Measurements from ENCODE around the gene DGKH.
"Not testable (repeated sequence)": the region's sequence is repeated elsewhere in the genome, so short reads cannot be mapped to it uniquely, and the experiment has no call there.

Gene DGKH

DNA sequence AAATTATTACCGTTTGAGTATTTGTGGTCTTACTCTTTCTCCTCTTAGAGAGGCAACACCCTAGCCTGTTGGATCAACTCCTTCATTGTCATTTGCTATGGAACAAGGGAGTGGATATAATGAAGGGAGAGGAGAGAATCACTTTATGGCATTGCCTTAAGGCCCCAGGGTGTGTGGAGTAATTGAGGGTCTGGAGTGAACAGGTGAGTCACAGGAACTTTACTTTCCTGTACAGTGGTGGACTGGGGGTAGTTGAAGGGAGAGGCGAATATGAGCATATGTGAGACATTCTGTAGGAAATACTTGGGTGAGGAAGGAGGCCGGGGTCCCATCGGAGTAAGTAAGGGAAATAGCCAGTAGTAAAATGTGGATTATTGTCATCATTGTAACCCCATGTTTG is 17.0 kb downstream of the DGKH start:
- H3K9me3 ChIP-seq (ENCODE audit: low read length): no peaks in the 10 kb centered on the region
- no peaks in the 10 kb centered on the region for H3K27me3 ChIP-seq (ENCODE audit: insufficient read depth, low read length)
- peaks cover 7% of the 10 kb centered on the region for H3K36me3 ChIP-seq (ENCODE audit: insufficient read depth, low read length)
- H3K4me1 ChIP-seq (ENCODE audit: insufficient read depth, low read length): peaks cover 3% of the 10 kb centered on the region
- H2AFZ ChIP-seq (ENCODE audit: low read depth, low read length): no peak overlapping the region
- H3K4me3 ChIP-seq (ENCODE audit: low read length): no peak overlapping the region

DNA sequence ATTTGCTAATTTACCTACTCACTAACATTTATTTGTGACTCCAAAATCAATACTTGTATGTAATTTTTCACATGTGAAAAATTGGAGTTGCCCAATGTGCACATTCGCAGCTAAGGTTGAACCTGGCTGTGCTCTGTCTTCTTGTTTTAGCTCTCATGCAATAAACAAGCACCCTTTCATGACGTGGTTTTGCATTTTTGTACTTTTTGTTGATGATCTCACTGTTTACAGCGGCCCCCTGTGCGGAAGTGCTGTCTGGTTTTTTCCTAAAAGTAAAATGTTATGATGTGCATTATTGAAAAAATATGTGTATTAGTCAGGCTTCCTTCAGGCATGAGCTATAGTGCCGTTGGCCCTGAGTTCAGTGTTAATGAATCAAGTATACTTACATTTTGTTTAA is 18.1 kb downstream of the DGKH start:
- Histone ChIP-seq H3K36me3 (ENCODE audit: insufficient read depth, low read length) (peaks cover 7% of the 10 kb centered on the region), H3K27me3 (ENCODE audit: insufficient read depth, low read length) (no peaks in the 10 kb centered on the region), H2AFZ (ENCODE audit: low read depth, low read length) (no peak overlapping the region), H3K4me3 (ENCODE audit: low read length) (no peak overlapping the region), H3K4me1 (ENCODE audit: insufficient read depth, low read length) (peaks cover 3% of the 10 kb centered on the region), H3K9me3 (ENCODE audit: low read length) (no peaks in the 10 kb centered on the region)

DNA sequence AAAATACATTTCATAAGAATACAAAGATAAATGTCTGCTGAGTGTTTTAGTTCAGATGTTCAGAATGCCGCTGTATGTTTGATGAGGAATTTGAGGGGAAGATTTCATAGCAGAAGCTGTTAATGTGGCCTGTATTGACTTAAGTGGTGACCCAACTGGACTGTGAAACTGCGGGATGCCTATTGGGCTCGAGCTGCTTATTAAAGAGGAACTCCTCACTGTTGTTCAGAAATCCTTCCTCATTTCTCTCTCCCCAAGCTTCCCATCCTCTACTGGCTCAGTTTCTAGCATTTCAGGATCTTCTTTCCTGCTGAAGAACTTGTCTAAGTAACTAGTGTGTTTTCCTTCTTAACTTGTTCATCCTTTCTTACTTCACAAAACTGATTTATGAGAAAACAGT is 20.4 kb downstream of the DGKH start:
- no peak overlapping the region for H3K4me3 ChIP-seq (ENCODE audit: low read length)
- H3K36me3 ChIP-seq (ENCODE audit: insufficient read depth, low read length): peaks cover 7% of the 10 kb centered on the region
- H3K9me3 ChIP-seq (ENCODE audit: low read length): no peaks in the 10 kb centered on the region
- no peaks in the 10 kb centered on the region for H3K27me3 ChIP-seq (ENCODE audit: insufficient read depth, low read length)
- peaks cover 3% of the 10 kb centered on the region for H3K4me1 ChIP-seq (ENCODE audit: insufficient read depth, low read length)
- H2AFZ ChIP-seq (ENCODE audit: low read depth, low read length): no peak overlapping the region

DNA sequence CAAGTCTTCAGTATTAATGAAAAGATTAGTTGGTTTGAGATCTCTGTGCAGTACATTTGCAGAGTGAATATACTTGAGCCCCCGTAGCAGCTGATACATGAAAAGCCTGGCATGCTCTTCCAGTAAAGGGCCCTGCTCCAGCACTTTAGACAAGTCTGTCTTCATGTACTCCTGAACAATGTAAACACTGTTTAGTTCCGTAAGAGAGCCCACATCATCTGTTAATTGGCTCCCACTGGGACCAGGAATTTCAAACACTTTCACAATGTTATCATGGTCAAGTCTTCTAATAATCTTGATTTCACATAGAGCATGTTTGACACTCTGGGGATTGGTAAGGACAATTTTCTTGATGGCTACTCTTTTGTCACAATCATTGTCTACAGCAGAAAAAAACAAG is 22.2 kb downstream of the DGKH start:
- H3K36me3 ChIP-seq (ENCODE audit: insufficient read depth, low read length); H3K9me3 ChIP-seq (ENCODE audit: low read length); H3K4me1 ChIP-seq (ENCODE audit: insufficient read depth, low read length); H3K27me3 ChIP-seq (ENCODE audit: insufficient read depth, low read length); H3K4me3 ChIP-seq (ENCODE audit: low read length); H2AFZ ChIP-seq (ENCODE audit: low read depth, low read length): not testable (repeated sequence)

DNA sequence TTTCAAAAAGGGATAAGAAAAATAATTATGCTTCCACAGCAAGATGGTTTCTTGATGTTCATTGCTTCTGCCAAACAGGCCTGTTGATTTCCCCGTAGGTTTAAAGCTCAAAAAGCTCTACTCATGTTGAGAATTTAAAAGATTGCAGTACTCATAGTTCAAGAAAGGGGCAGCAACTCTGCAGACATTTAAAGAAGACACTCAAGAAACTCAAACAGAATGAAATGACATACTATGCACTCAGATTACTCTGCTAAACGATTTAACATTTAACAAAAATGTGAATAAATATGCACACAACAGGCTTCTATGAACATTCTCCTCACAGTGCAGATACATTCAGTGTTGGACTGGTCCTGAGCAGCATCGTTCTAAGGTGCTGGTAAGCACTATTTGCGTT is 22.7 kb downstream of the DGKH start:
- H2AFZ ChIP-seq (ENCODE audit: low read depth, low read length); H3K9me3 ChIP-seq (ENCODE audit: low read length); H3K36me3 ChIP-seq (ENCODE audit: insufficient read depth, low read length); H3K4me1 ChIP-seq (ENCODE audit: insufficient read depth, low read length); H3K4me3 ChIP-seq (ENCODE audit: low read length); H3K27me3 ChIP-seq (ENCODE audit: insufficient read depth, low read length): not testable (repeated sequence)

DNA sequence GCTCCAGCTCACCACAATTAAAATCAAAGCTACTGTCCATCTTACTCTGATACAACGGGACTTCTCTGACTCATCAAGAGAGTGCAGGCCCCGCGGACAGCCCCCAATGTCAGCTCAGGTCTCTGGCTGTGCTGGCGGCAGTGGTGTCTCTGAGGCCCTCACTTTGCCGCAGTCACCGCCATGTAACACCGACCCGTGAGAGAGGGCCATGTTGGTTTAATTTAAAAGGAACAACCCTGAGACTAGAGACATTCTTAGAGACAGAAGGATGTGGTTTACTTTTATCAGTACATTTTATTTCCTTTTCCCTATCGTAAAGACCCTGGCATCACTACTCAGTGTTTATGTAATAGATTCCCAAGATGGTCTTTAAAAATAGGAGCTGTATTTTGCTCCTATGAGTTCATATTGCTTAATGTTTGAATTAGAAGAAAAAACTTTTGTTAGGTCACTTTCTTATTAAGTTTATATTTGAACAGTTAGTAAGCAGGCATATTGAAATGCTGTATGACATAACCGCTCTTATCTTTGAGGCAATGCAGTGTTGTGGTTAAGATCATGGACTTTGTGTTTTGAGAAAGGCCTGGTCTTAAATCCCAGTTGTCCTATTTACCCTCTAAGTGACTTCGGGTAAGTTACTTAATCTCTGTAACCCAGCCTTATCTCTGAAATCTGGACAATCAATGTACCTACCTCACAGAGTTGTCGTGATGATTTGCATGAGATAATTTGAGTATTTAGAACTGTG is 23.4 kb downstream of the DGKH start:
- Histone ChIP-seq H3K36me3 (ENCODE audit: insufficient read depth, low read length) (no peaks in the 10 kb centered on the region), H3K9me3 (ENCODE audit: low read length) (no peaks in the 10 kb centered on the region), H2AFZ (ENCODE audit: low read depth, low read length) (no peak overlapping the region), H3K4me1 (ENCODE audit: insufficient read depth, low read length) (peaks cover 3% of the 10 kb centered on the region), H3K27me3 (ENCODE audit: insufficient read depth, low read length) (no peaks in the 10 kb centered on the region), H3K4me3 (ENCODE audit: low read length) (no peak overlapping the region)

DNA sequence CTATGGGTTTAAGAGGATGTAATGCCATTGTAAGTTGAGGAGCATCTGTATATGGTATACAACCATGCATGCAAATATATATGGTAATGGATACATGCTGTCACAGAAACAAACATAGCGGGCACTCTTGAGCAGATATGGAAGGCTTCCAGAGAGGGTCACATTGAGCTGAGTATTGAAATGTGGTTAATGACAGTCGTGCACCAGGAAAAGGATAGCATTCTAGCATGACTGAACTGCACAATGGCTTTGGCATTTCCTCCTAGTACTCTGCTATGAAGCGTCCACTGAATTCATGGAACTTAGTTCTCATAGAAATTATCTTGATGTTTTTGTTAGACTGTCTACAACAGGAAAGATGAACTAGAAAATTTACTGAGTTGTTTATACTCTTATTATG is 25.2 kb downstream of the DGKH start:
- Histone ChIP-seq H2AFZ (ENCODE audit: low read depth, low read length) (no peak overlapping the region), H3K4me3 (ENCODE audit: low read length) (no peak overlapping the region), H3K36me3 (ENCODE audit: insufficient read depth, low read length) (no peaks in the 10 kb centered on the region), H3K4me1 (ENCODE audit: insufficient read depth, low read length) (no peaks in the 10 kb centered on the region), H3K27me3 (ENCODE audit: insufficient read depth, low read length) (no peaks in the 10 kb centered on the region), H3K9me3 (ENCODE audit: low read length) (no peaks in the 10 kb centered on the region)

DNA sequence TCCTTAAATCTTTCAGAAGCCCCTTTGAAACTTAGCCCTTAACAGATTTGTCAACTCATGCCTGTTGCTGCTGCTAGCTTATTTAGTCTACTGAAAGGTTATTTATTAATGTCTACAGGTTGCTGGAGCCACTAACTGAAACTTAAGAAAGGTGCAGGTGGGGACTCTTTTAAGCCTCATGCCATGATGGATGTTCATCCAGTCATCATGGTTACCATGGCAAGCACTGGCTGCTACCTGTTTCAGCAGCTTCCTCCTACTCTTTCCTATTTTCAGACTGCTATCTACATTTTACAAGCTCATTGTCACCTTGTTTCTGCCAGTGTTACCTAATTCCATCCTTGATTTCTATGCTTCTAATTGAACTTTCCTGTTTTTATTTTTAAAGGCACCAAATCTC is 27.1 kb downstream of the DGKH start:
- Histone ChIP-seq H3K4me3 (ENCODE audit: low read length) (no peak overlapping the region), H3K9me3 (ENCODE audit: low read length) (no peaks in the 10 kb centered on the region), H3K27me3 (ENCODE audit: insufficient read depth, low read length) (no peaks in the 10 kb centered on the region), H3K36me3 (ENCODE audit: insufficient read depth, low read length) (no peaks in the 10 kb centered on the region), H3K4me1 (ENCODE audit: insufficient read depth, low read length) (no peaks in the 10 kb centered on the region), H2AFZ (ENCODE audit: low read depth, low read length) (no peak overlapping the region)

DNA sequence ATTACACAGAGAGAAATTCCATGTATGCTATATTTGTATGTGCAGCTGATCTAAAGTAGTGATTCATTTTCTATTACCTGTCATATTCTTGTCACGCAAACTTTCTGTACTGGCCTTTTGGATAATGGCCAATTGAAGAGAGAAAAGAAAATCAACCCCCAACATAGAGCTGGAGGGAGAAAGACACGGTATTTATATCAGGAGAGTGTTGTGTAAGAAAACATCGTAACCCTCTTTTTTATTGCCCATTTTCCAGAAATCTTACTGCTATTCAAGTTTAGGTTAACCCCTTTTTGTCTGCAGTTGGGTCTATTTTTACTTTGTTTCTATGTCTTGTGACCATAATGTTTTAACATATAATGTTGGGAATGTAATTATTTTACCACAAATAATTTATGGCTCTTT is 27.9 kb downstream of the DGKH start:
- Histone ChIP-seq H3K9me3 (ENCODE audit: low read length) (no peaks in the 10 kb centered on the region), H3K4me3 (ENCODE audit: low read length) (no peak overlapping the region), H2AFZ (ENCODE audit: low read depth, low read length) (no peak overlapping the region), H3K4me1 (ENCODE audit: insufficient read depth, low read length) (no peaks in the 10 kb centered on the region), H3K36me3 (ENCODE audit: insufficient read depth, low read length) (no peaks in the 10 kb centered on the region), H3K27me3 (ENCODE audit: insufficient read depth, low read length) (no peaks in the 10 kb centered on the region)

DNA sequence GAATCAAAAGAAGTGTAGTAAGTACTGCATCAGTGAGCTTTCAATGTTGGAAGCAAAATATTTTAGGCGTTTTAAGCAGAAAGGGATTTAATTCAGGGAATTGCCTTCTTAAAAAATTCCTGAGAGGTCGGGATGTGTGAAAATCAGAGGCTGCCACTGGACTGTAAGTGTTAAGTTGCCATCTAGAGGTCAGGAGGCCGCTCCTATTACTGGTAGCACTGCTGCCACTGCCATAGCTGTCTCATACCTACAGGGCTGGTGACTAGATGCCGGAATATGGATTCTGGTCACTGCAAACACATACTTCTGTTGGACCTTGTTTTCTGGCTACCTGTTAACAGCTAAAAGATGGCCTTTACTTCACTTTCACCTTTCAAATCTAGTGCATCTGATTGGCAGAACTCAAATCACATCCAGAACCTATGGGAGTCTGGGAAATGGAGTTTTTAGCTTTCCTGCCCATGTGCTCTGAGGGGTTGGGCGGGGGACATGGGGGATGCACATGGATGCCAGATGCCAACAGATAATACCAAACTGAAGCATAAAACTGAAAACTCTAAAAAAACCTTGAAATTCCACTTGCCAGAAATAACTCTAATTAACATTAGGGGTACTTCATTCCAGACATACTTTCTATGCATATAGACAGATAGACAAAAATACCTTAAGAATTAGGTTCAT is 29.8 kb downstream of the DGKH start:
- no peaks in the 10 kb centered on the region for H3K36me3 ChIP-seq (ENCODE audit: insufficient read depth, low read length)
- H3K9me3 ChIP-seq (ENCODE audit: low read length): no peaks in the 10 kb centered on the region
- H3K4me1 ChIP-seq (ENCODE audit: insufficient read depth, low read length): no peaks in the 10 kb centered on the region
- H3K4me3 ChIP-seq (ENCODE audit: low read length): no peak overlapping the region
- H3K27me3 ChIP-seq (ENCODE audit: insufficient read depth, low read length): no peaks in the 10 kb centered on the region
- no peak overlapping the region for H2AFZ ChIP-seq (ENCODE audit: low read depth, low read length)

DNA sequence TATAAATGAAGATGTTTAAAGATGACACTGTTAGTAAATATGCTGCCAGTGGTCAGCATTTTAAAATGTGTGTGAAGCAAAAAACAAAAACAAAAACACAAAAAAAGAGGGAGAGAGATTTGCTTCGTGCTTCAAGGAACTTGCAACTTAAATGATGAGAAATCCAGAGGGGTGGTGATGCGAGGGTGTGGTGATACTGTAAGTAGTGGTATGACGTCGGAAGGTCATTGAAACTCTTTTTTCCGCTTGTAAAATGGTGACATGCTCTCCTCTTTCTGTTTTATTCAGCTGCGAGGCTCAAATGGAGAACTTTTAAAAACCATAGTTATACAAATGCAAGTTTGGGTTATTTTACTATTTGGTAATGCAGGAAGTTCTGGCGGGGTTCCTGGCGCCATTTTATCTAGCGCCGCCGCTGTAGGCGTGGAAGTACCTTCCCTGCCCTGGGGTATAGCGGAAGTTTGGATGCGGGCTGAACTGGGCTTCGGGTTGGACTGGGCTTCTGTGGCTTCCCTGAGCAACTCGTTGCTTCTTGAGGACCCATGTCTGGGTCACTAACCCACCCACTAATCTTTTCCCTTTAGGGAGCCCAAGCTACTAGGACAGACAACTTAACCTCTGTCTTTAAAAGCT is 34.8 kb downstream of the DGKH start:
- Histone ChIP-seq H3K4me3 (ENCODE audit: low read length) (no peak overlapping the region), H3K36me3 (ENCODE audit: insufficient read depth, low read length) (no peaks in the 10 kb centered on the region), H3K27me3 (ENCODE audit: insufficient read depth, low read length) (no peaks in the 10 kb centered on the region), H3K9me3 (ENCODE audit: low read length) (peaks cover 2% of the 10 kb centered on the region), H2AFZ (ENCODE audit: low read depth, low read length) (no peak overlapping the region), H3K4me1 (ENCODE audit: insufficient read depth, low read length) (no peaks in the 10 kb centered on the region)

DNA sequence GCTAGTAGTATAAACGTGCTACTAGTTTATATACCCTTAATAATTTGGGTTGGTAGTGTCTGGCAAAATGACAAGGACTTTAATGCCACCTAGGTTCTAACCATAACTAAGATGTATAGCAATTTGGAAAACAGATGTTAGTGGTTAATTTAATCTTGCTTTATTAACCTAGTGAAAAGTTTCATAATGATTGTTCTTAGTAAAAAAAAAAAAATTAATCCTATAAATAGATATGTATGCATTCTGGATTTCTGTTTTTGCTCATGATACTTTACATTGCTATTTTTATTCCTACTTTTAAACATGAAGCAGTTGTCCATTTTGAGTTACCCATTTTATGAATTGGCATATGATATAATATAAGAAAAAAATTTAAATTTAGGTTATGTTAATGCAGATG is 36.3 kb downstream of the DGKH start:
- H2AFZ ChIP-seq (ENCODE audit: low read depth, low read length): no peak overlapping the region
- no peaks in the 10 kb centered on the region for H3K27me3 ChIP-seq (ENCODE audit: insufficient read depth, low read length)
- no peak overlapping the region for H3K4me3 ChIP-seq (ENCODE audit: low read length)
- no peaks in the 10 kb centered on the region for H3K36me3 ChIP-seq (ENCODE audit: insufficient read depth, low read length)
- peaks cover 2% of the 10 kb centered on the region for H3K9me3 ChIP-seq (ENCODE audit: low read length)
- H3K4me1 ChIP-seq (ENCODE audit: insufficient read depth, low read length): no peaks in the 10 kb centered on the region

DNA sequence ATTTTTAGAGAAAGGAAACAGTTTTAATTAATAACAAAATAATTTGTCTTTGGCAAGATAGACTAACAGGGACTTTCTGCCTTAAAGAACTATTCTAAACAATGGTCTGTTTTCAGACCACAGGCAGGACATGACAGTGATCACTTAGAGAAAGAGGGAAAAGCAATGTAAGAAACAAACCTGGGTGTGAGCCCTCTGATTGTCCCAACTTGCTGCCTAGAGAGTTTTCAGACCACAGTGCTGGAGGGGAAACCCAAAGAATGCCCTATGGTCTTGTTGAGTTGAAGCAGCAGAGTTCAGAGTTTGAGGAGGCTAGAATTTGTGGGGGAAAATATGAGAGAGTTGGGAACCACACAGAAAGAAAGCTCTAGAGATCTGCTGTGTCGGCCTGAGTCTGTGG is 38.1 kb downstream of the DGKH start:
- H3K36me3 ChIP-seq (ENCODE audit: insufficient read depth, low read length): no peaks in the 10 kb centered on the region
- H3K4me3 ChIP-seq (ENCODE audit: low read length): no peak overlapping the region
- H3K9me3 ChIP-seq (ENCODE audit: low read length): peaks cover 2% of the 10 kb centered on the region
- H2AFZ ChIP-seq (ENCODE audit: low read depth, low read length): no peak overlapping the region
- H3K4me1 ChIP-seq (ENCODE audit: insufficient read depth, low read length): no peaks in the 10 kb centered on the region
- no peaks in the 10 kb centered on the region for H3K27me3 ChIP-seq (ENCODE audit: insufficient read depth, low read length)

Measured in neuron (in vitro differentiated cells).